A549 treated with ZK216348 at 1 μM for 4 hours (cell line): ENCODE measurements around the gene ABCB8. TPM values are rescaled to one million over a fixed set of nuclear protein-coding genes. Genes with fewer than 3 reads are reported as not detected.

Experiments used
- total RNA-seq: library from RNA; stranded (reverse); fragments of 200-300 nt; extraction: Qiagen RNA extraction; gene quantifications from 5 replicates; pipeline ENCODE4 v1.2.3, GENCODE V29; 2022; ENCODE audit warnings: low read depth

The ABCB8 gene
- total RNA-seq: 26.6 to 53.5 TPM (median 47.4 TPM) in 5 replicates

GRCh38 chr7:151028131-151028947 lies at the start of gene ABCB8:
Gene ABCB8 (plus strand): TSS chr7:151028450. CDS start chr7:151028516, 66 bp downstream.

GRCh38 chr7:150990416-150991186 lies 37.6 kb upstream of the ABCB8 start, which contains the start of gene NOS3:
Gene NOS3 (plus strand): TSS chr7:150991017. CDS start chr7:150993804, 2,787 bp downstream.

GRCh38 chr7:151024435-151025056 lies 3.7 kb upstream of the ABCB8 start, which contains the start of gene ATG9B:
Gene ATG9B (minus strand): TSS chr7:151024494. CDS start chr7:151024423, 71 bp downstream.

GRCh38 chr7:151047976-151048815 lies 19.9 kb downstream of the ABCB8 start, which contains the start of gene ASIC3:
Gene ASIC3 (plus strand): TSS chr7:151048531. CDS start chr7:151048886, 355 bp downstream.

GRCh38 chr7:151057506-151057988 lies 29.3 kb downstream of the ABCB8 start, which contains the start of gene CDK5:
Gene CDK5 (minus strand): TSS chr7:151057897. CDS start chr7:151057848, 49 bp downstream.

GRCh38 chr7:151059367-151060112 lies 31.3 kb downstream of the ABCB8 start, which contains the start of gene SLC4A2:
Gene SLC4A2 (plus strand): TSS chr7:151059589. CDS start chr7:151061988, 2,399 bp downstream.

GRCh38 chr7:151080522-151081169 lies 52.4 kb downstream of the ABCB8 start, which contains the start of gene FASTK:
Gene FASTK (minus strand): TSS chr7:151080809. CDS start chr7:151080766, 43 bp downstream.

GRCh38 chr7:151083071-151083823 lies 55.0 kb downstream of the ABCB8 start, which contains the start of gene TMUB1:
Gene TMUB1 (minus strand): TSS chr7:151083493. CDS start chr7:151082563, 930 bp downstream.

GRCh38 chr7:151085691-151086620 lies 57.7 kb downstream of the ABCB8 start, which contains the start of gene AGAP3:
Gene AGAP3 (plus strand): TSS chr7:151086475. CDS start chr7:151086742, 267 bp downstream.

Other genes with a start within 250 kb of the ABCB8 start
- not detected in 5 replicates for gene TMEM176B, start 228.1 kb upstream of the ABCB8 start, total RNA-seq
- gene TMEM176A, start 227.7 kb upstream of the ABCB8 start, total RNA-seq: not detected in 5 replicates
- 0.06 TPM in 1 of 5 replicates, not detected in the others for gene AOC1, start 175.9 kb upstream of the ABCB8 start, total RNA-seq
- gene KCNH2, start 50.1 kb upstream of the ABCB8 start, total RNA-seq: 0.71 to 1.2 TPM (median 0.98 TPM) in 5 replicates
- gene NOS3, start 37.4 kb upstream of the ABCB8 start, total RNA-seq: 0.07 to 1.0 TPM (median 0.46 TPM) in 5 replicates
- gene ATG9B, start 4.0 kb upstream of the ABCB8 start, total RNA-seq: 0.25 to 0.94 TPM (median 0.43 TPM) in 5 replicates
- gene ASIC3, start 20.1 kb downstream of the ABCB8 start, total RNA-seq: 6.8 to 11.5 TPM (median 9.8 TPM) in 5 replicates
- 31.4 to 36.6 TPM (median 35.2 TPM) in 5 replicates for gene CDK5, start 29.4 kb downstream of the ABCB8 start, total RNA-seq
- gene SLC4A2, start 31.1 kb downstream of the ABCB8 start, total RNA-seq: 149 to 300 TPM (median 293 TPM) in 5 replicates
- gene FASTK, start 52.4 kb downstream of the ABCB8 start, total RNA-seq: 40.8 to 89.4 TPM (median 74.8 TPM) in 5 replicates
- gene TMUB1, start 55.0 kb downstream of the ABCB8 start, total RNA-seq: 25.0 to 62.9 TPM (median 56.1 TPM) in 5 replicates
- 37.7 to 73.4 TPM (median 64.2 TPM) in 5 replicates for gene AGAP3, start 58.0 kb downstream of the ABCB8 start, total RNA-seq
- gene GBX1, start 139.2 kb downstream of the ABCB8 start, total RNA-seq: 0.23 TPM in 1 of 5 replicates, not detected in the others
- gene ASB10, start 158.8 kb downstream of the ABCB8 start, total RNA-seq: not detected in 5 replicates
- gene H2BK1, start 182.0 kb downstream of the ABCB8 start, total RNA-seq: not detected in 5 replicates
- gene ABCF2, start 198.8 kb downstream of the ABCB8 start, total RNA-seq: 49.7 to 70.8 TPM (median 65.5 TPM) in 5 replicates
- gene CHPF2, start 204.0 kb downstream of the ABCB8 start, total RNA-seq: 29.8 to 50.8 TPM (median 45.0 TPM) in 5 replicates
- 8.0 to 11.8 TPM (median 10.5 TPM) in 5 replicates for gene SMARCD3, start 220.2 kb downstream of the ABCB8 start, total RNA-seq